GM12878 (cell line): Measurements from ENCODE around the gene ARHGAP45. TPM values are rescaled to one million over a fixed set of nuclear protein-coding genes. Genes with fewer than 3 reads are reported as not detected.

Experiments
- ASH2L ChIP-seq: fragments of 300-600, 200-600 bp; sonication (generic); IDR thresholded peaks from 2 replicates; pipeline ENCODE4 v1.6.1; 2017; ENCODE audit warnings: low read depth, mild to moderate bottlenecking, borderline replicate concordance
- ATF7 ChIP-seq: fragments of 450-650 bp; IDR thresholded peaks from 2 replicates; pipeline ENCODE4 v1.6.1; 2016; ENCODE audit warnings: low read depth, mild to moderate bottlenecking
- BHLHE40 ChIP-seq, 2 experiments: fragments of 450-650 bp in 1 of 2; IDR thresholded peaks; 2 replicates each; pipeline ENCODE4 v1.6.1; 2011 to 2017; ENCODE audit warnings: low read depth in 2 of 2, borderline replicate concordance in 1 of 2, improper control_type of control experiment in 1 of 2, low read length in 1 of 2, mild to moderate bottlenecking in 1 of 2
- CBFB ChIP-seq: IDR thresholded peaks from 2 replicates; pipeline ENCODE4 v1.6.1; 2016; ENCODE audit warnings: antibody characterized with exemption, low read depth
- CBX3 ChIP-seq: fragments of 200-600 bp; sonication (generic); IDR thresholded peaks from 2 replicates; pipeline ENCODE4 v1.6.1; 2016; ENCODE audit warnings: low read depth, borderline replicate concordance
- CHD1 ChIP-seq: IDR thresholded peaks from 2 replicates; pipeline ENCODE4 v1.6.1; 2012; ENCODE audit warnings: low read depth, low read length, improper control_type of control experiment
- HDAC2 ChIP-seq: fragments of 200-600 bp; sonication (generic); IDR thresholded peaks from 2 replicates; pipeline ENCODE4 v1.6.1; 2017
- KAT2A ChIP-seq: conservative IDR thresholded peaks from 2 replicates; pipeline ENCODE4 v1.6.1; 2011; ENCODE audit warnings: low read depth, low read length; ENCODE audit not compliant: control insufficient read depth
- KDM1A ChIP-seq: fragments of 200-600 bp; sonication (generic); IDR thresholded peaks from 2 replicates; pipeline ENCODE4 v1.6.1; 2016; ENCODE audit warnings: borderline replicate concordance
- MTA3 ChIP-seq: IDR thresholded peaks from 2 replicates; pipeline ENCODE4 v1.6.1; 2012; ENCODE audit warnings: low read length, inconsistent platforms, borderline replicate concordance
- NFYB ChIP-seq: IDR thresholded peaks from 2 replicates; pipeline ENCODE4 v1.6.1; 2011; ENCODE audit warnings: low read depth, mild to moderate bottlenecking, low read length, improper control_type of control experiment, moderate library complexity; ENCODE audit not compliant: insufficient read depth
- NR2F1 ChIP-seq: fragments of 450-650 bp; conservative IDR thresholded peaks from 2 replicates; pipeline ENCODE4 v1.6.1; 2017; ENCODE audit warnings: mild to moderate bottlenecking
- NRF1 ChIP-seq: conservative IDR thresholded peaks from 2 replicates; pipeline ENCODE4 v1.6.1; 2011; ENCODE audit warnings: mild to moderate bottlenecking, low read depth, low read length, improper control_type of control experiment
- RAD21 ChIP-seq: IDR thresholded peaks from 2 replicates; pipeline ENCODE4 v1.6.1; 2011; ENCODE audit warnings: mild to moderate bottlenecking, low read depth, low read length, moderate library complexity; ENCODE audit not compliant: insufficient read depth
- RUNX3 ChIP-seq: IDR thresholded peaks from 2 replicates; pipeline ENCODE4 v1.6.1; 2012; ENCODE audit warnings: low read length, inconsistent platforms
- STAT3 ChIP-seq: IDR thresholded peaks from 2 replicates; pipeline ENCODE4 v1.6.1; 2011; ENCODE audit warnings: low read depth, low read length, improper control_type of control experiment
- SUPT20H ChIP-seq: IDR thresholded peaks from 2 replicates; pipeline ENCODE4 v1.6.1; 2011; ENCODE audit warnings: low read depth, mild to moderate bottlenecking, low read length, moderate library complexity, borderline replicate concordance; ENCODE audit not compliant: control insufficient read depth
- TCF3 ChIP-seq: IDR thresholded peaks from 2 replicates; pipeline ENCODE4 v1.6.1; 2012; ENCODE audit warnings: low read depth, mild to moderate bottlenecking, low read length, borderline replicate concordance; ENCODE audit not compliant: insufficient read depth
- ZSCAN29 ChIP-seq: fragments of 450-650 bp; IDR thresholded peaks from 2 replicates; pipeline ENCODE4 v1.6.1; 2017; ENCODE audit warnings: mild to moderate bottlenecking, moderate library complexity
- polyA plus RNA-seq, 11 experiments: library from polyadenylated mRNA; depleted of rRNA in 4 of 11; unstranded in 6 of 11; stranded (reverse) in 5 of 11; fragments of >200 nt; fragmentation: Nextera tagmentation in 4 of 11; fragmentation: Illumina TruSeq in 1 of 11; extraction: Ambion mirVana in 4 of 11; extraction: Trizol in 1 of 11; gene quantifications; 1 replicate in 1 of 11; 2 replicates in 10 of 11; pipeline versions ENCODE4 v1.2.1 to v1.2.3, GENCODE V29; 2011 to 2016; ENCODE audit warnings: inconsistent platforms in 2 of 11, missing spikeins in 2 of 11, low read depth in 1 of 11
- total RNA-seq, 4 experiments: library from RNA; depleted of rRNA in 3 of 4; stranded (reverse); fragments of >200 nt in 3 of 4; fragmentation: Illumina TruSeq in 1 of 4; extraction: Trizol in 1 of 4; gene quantifications; 2 replicates each; pipeline versions ENCODE4 v1.2.1 to v1.2.3, GENCODE V29; 2013 to 2021
- TF ChIP-seq, protein P1 (sequence below): IDR thresholded peaks from 2 replicates; pipeline ENCODE4 v1.6.1; 2011; ENCODE audit warnings: borderline replicate concordance, low read depth, mild to moderate bottlenecking, moderate library complexity, low read length; ENCODE audit not compliant: insufficient read depth, poor library complexity, severe bottlenecking
- TF ChIP-seq, protein P2 (sequence below): IDR thresholded peaks from 2 replicates; pipeline ENCODE4 v1.6.1; 2012; ENCODE audit warnings: improper control_type of control experiment, low read depth, low read length; ENCODE audit not compliant: insufficient replicate concordance
- TF ChIP-seq, protein P3 (sequence below): fragments of 450-650 bp; IDR thresholded peaks from 2 replicates; pipeline ENCODE4 v1.6.1; 2017; ENCODE audit warnings: borderline replicate concordance
- TF ChIP-seq, protein P4 (sequence below): IDR thresholded peaks from 2 replicates; pipeline ENCODE4 v1.6.1; 2012; ENCODE audit warnings: low read depth, low read length, improper control_type of control experiment

Gene ARHGAP45
- total and polyA plus RNA-seq, 10 of the 15 experiments (the other 5 are each of a cell fraction or from before 2014, with no cell fraction given): 1.4 to 151 (median 59.9) TPM

DNA sequence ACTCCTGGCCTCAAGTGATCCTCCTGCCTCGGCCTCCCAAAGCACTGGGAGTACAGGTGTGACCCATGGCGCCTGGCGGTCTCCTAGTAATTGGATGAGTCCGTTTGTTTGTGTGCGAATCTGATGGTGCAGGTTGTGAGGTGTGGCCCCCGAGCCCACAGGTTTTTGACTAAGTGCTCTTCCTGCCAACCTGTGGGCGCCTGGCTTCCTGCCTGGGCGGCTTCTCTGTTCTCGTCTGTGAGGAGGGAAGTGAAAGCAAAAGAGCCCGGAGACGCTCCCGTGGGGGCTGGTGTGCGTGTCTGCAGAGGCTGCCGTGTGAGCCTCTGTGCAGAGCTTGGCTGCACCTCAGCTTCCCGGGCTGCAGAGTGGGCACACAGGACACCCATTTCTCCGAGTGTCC, 10.0 kb downstream of the ARHGAP45 start (continued):
- TF ChIP-seq, protein P1, sequence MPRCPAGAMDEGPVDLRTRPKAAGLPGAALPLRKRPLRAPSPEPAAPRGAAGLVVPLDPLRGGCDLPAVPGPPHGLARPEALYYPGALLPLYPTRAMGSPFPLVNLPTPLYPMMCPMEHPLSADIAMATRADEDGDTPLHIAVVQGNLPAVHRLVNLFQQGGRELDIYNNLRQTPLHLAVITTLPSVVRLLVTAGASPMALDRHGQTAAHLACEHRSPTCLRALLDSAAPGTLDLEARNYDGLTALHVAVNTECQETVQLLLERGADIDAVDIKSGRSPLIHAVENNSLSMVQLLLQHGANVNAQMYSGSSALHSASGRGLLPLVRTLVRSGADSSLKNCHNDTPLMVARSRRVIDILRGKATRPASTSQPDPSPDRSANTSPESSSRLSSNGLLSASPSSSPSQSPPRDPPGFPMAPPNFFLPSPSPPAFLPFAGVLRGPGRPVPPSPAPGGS: peak; percentile 63
- peak; percentile 64 to 77; a peak in 3 of 4 replicates for TF ChIP-seq BHLHE40 (IDR thresholded peaks at IDR 0.05; ENCODE audit: borderline replicate concordance in 1 of 2, low read depth in 2 of 2, low read length in 1 of 2)
- TF ChIP-seq ASH2L: no peak
- TF ChIP-seq STAT3: no peak
- TF ChIP-seq NR2F1: peak; percentile 74
- peak; percentile 71; the same call in 1 of the 2 replicates for TF ChIP-seq MTA3
- TF ChIP-seq, protein P2, sequence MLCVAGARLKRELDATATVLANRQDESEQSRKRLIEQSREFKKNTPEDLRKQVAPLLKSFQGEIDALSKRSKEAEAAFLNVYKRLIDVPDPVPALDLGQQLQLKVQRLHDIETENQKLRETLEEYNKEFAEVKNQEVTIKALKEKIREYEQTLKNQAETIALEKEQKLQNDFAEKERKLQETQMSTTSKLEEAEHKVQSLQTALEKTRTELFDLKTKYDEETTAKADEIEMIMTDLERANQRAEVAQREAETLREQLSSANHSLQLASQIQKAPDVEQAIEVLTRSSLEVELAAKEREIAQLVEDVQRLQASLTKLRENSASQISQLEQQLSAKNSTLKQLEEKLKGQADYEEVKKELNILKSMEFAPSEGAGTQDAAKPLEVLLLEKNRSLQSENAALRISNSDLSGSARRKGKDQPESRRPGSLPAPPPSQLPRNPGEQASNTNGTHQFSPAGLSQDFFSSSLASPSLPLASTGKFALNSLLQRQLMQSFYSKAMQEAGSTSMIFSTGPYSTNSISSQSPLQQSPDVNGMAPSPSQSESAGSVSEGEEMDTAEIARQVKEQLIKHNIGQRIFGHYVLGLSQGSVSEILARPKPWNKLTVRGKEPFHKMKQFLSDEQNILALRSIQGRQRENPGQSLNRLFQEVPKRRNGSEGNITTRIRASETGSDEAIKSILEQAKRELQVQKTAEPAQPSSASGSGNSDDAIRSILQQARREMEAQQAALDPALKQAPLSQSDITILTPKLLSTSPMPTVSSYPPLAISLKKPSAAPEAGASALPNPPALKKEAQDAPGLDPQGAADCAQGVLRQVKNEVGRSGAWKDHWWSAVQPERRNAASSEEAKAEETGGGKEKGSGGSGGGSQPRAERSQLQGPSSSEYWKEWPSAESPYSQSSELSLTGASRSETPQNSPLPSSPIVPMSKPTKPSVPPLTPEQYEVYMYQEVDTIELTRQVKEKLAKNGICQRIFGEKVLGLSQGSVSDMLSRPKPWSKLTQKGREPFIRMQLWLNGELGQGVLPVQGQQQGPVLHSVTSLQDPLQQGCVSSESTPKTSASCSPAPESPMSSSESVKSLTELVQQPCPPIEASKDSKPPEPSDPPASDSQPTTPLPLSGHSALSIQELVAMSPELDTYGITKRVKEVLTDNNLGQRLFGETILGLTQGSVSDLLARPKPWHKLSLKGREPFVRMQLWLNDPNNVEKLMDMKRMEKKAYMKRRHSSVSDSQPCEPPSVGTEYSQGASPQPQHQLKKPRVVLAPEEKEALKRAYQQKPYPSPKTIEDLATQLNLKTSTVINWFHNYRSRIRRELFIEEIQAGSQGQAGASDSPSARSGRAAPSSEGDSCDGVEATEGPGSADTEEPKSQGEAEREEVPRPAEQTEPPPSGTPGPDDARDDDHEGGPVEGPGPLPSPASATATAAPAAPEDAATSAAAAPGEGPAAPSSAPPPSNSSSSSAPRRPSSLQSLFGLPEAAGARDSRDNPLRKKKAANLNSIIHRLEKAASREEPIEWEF: no peak
- no peak for TF ChIP-seq SUPT20H
- TF ChIP-seq CBX3: no peak
- TF ChIP-seq, protein P3, sequence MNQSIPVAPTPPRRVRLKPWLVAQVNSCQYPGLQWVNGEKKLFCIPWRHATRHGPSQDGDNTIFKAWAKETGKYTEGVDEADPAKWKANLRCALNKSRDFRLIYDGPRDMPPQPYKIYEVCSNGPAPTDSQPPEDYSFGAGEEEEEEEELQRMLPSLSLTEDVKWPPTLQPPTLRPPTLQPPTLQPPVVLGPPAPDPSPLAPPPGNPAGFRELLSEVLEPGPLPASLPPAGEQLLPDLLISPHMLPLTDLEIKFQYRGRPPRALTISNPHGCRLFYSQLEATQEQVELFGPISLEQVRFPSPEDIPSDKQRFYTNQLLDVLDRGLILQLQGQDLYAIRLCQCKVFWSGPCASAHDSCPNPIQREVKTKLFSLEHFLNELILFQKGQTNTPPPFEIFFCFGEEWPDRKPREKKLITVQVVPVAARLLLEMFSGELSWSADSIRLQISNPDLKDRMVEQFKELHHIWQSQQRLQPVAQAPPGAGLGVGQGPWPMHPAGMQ: no peak
- TF ChIP-seq, protein P4, sequence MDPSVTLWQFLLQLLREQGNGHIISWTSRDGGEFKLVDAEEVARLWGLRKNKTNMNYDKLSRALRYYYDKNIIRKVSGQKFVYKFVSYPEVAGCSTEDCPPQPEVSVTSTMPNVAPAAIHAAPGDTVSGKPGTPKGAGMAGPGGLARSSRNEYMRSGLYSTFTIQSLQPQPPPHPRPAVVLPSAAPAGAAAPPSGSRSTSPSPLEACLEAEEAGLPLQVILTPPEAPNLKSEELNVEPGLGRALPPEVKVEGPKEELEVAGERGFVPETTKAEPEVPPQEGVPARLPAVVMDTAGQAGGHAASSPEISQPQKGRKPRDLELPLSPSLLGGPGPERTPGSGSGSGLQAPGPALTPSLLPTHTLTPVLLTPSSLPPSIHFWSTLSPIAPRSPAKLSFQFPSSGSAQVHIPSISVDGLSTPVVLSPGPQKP: no peak
- no peak for TF ChIP-seq KAT2A
- TF ChIP-seq TCF3: peak; percentile 47; the same call in 1 of the 2 replicates
- TF ChIP-seq NRF1: no peak
- TF ChIP-seq RUNX3: peak; percentile 88
- peak; percentile 68; the same call in 1 of the 2 replicates for TF ChIP-seq ZSCAN29
- no peak for TF ChIP-seq HDAC2
- TF ChIP-seq NFYB: no peak
- no peak for TF ChIP-seq RAD21
- no peak for TF ChIP-seq CHD1
- TF ChIP-seq ATF7: peak; percentile 66; the same call in 1 of the 2 replicates
- TF ChIP-seq CBFB: 0 out of 2 replicates have a peak, but pooled peaks have one; percentile 68
- TF ChIP-seq KDM1A: no peak
